Measurements from ENCODE around the gene TSHR. TPM values are rescaled to one million over a fixed set of nuclear protein-coding genes. Genes with fewer than 3 reads are reported as not detected.

The TSHR gene
- total RNA-seq, 2 experiments from 2014 or later, result 4.9 to 40.0 TPM

GRCh38 chr14:81138429-81138828 is 183.0 kb downstream of the TSHR start:
- Histone ChIP-seq H2AFZ (ENCODE audit: low read length) (no peak overlapping the region), H3K4me1 (ENCODE audit: insufficient read depth, low read length, poor library complexity, severe bottlenecking) (no peaks in the 10 kb centered on the region), H4K20me1 (ENCODE audit: insufficient read depth, low read length) (no peaks in the 10 kb centered on the region), H3K9me2 (ENCODE audit: insufficient read depth, low read length) (no peaks in the 10 kb centered on the region), H3K4me2 (ENCODE audit: low read length) (no peak overlapping the region), H3K79me2 (ENCODE audit: insufficient read depth, low read depth, low read length) (no peaks in the 10 kb centered on the region), H3K9me3 (ENCODE audit: low read length) (peaks cover 4% of the 10 kb centered on the region; the same call in 1 of the 2 replicates), H3K27ac (ENCODE audit: low read depth, low read length, poor library complexity, severe bottlenecking) (no peak overlapping the region), H3K4me3 (ENCODE audit: low read depth, low read length, poor library complexity, severe bottlenecking) (no peak overlapping the region), H3K36me3 (ENCODE audit: insufficient read depth, low read length) (no peaks in the 10 kb centered on the region)
- DNase-seq (ENCODE audit: low spot score), result no peak
- intact Hi-C loops (cut with micrococcal nuclease; ENCODE audit: unreplicated experiment), result no loop called here
- TF ChIP-seq EZH2phosphoT487 (IDR thresholded peaks at IDR 0.05; ENCODE audit: borderline replicate concordance, low read depth, low read length), result no peak
- no peak for TF ChIP-seq CTCF (conservative IDR thresholded peaks at IDR 0.05; ENCODE audit: low read length)
- ChIA-PET POLR2A (interaction anchor here (0.5 to 0.6 kb wide), 2 partner anchors 13 to 674 kb away, joined by 3 read pairs; no protein-coding TSS in a partner anchor), CTCF (ENCODE audit: unreplicated experiment) (no interaction called here)
- no TSS peak for BruUV-seq (replicated peaks)

DNA sequence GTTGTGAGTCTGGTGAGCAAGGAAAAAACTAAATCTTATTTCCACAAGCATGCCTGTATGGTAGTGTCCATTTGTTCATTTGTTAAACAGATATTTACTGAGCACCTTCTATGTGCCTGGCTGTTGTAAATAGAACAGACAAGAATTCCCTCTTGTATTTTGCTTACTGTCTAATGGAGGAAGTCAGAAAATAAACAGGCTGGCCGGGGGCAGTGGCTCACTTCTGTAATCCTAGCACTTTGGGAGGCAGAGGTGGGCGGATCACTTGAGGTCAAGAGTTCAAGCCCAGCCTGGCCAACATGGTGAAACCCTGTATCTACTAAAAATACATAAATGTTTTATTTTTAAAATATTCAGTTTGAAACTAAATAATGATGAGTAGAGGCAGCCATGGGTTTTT is 186.0 kb downstream of the TSHR start:
- Histone ChIP-seq H3K4me3 (ENCODE audit: low read depth, low read length, poor library complexity, severe bottlenecking) (no peak overlapping the region), H3K9me3 (ENCODE audit: low read length) (no peaks in the 10 kb centered on the region), H3K4me2 (ENCODE audit: low read length) (no peak overlapping the region), H3K27ac (ENCODE audit: low read depth, low read length, poor library complexity, severe bottlenecking) (no peak overlapping the region), H3K79me2 (ENCODE audit: insufficient read depth, low read depth, low read length) (no peaks in the 10 kb centered on the region), H2AFZ (ENCODE audit: low read length) (no peak overlapping the region), H3K9me2 (ENCODE audit: insufficient read depth, low read length) (no peaks in the 10 kb centered on the region), H3K36me3 (ENCODE audit: insufficient read depth, low read length) (no peaks in the 10 kb centered on the region), H3K4me1 (ENCODE audit: insufficient read depth, low read length, poor library complexity, severe bottlenecking) (peaks cover under 1% of the 10 kb centered on the region), H4K20me1 (ENCODE audit: insufficient read depth, low read length) (no peaks in the 10 kb centered on the region)
- TF ChIP-seq CTCF (conservative IDR thresholded peaks at IDR 0.05; ENCODE audit: low read length), result no peak
- no peak for TF ChIP-seq EZH2phosphoT487 (IDR thresholded peaks at IDR 0.05; ENCODE audit: borderline replicate concordance, low read depth, low read length)
- ChIA-PET POLR2A (no interaction called here), CTCF (ENCODE audit: unreplicated experiment) (interaction anchor here (0.5 kb wide), 1 partner anchor 94 kb away, joined by 3 read pairs; no protein-coding TSS in a partner anchor)
- no peak for DNase-seq (ENCODE audit: low spot score)
- intact Hi-C loops (cut with micrococcal nuclease; ENCODE audit: unreplicated experiment), result no loop called here
- BruUV-seq (replicated peaks), result no TSS peak

DNA sequence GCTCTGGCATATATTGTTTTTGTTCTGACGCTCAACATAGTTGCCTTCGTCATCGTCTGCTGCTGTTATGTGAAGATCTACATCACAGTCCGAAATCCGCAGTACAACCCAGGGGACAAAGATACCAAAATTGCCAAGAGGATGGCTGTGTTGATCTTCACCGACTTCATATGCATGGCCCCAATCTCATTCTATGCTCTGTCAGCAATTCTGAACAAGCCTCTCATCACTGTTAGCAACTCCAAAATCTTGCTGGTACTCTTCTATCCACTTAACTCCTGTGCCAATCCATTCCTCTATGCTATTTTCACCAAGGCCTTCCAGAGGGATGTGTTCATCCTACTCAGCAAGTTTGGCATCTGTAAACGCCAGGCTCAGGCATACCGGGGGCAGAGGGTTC is 188.4 kb downstream of the TSHR start:
- no peak overlapping the region for H3K27ac ChIP-seq (ENCODE audit: low read depth, low read length, poor library complexity, severe bottlenecking)
- DNase-seq (ENCODE audit: low spot score), result no peak
- H3K4me2 ChIP-seq (ENCODE audit: low read length), result no peak overlapping the region
- no peaks in the 10 kb centered on the region for H3K79me2 ChIP-seq (ENCODE audit: insufficient read depth, low read depth, low read length)
- TF ChIP-seq CTCF (conservative IDR thresholded peaks at IDR 0.05; ENCODE audit: low read length) (no peak), EZH2phosphoT487 (IDR thresholded peaks at IDR 0.05; ENCODE audit: borderline replicate concordance, low read depth, low read length) (no peak)
- peaks cover 16% of the 10 kb centered on the region for H3K4me1 ChIP-seq (ENCODE audit: insufficient read depth, low read length, poor library complexity, severe bottlenecking)
- ChIA-PET POLR2A (no interaction called here), CTCF (ENCODE audit: unreplicated experiment) (no interaction called here)
- H3K36me3 ChIP-seq (ENCODE audit: insufficient read depth, low read length), result no peaks in the 10 kb centered on the region
- no peaks in the 10 kb centered on the region for H3K9me2 ChIP-seq (ENCODE audit: insufficient read depth, low read length)
- H3K9me3 ChIP-seq (ENCODE audit: low read length), result no peaks in the 10 kb centered on the region
- no peak overlapping the region for H2AFZ ChIP-seq (ENCODE audit: low read length)
- BruUV-seq (replicated peaks), result no TSS peak
- intact Hi-C loops (cut with micrococcal nuclease; ENCODE audit: unreplicated experiment), result no loop called here
- no peak overlapping the region for H3K4me3 ChIP-seq (ENCODE audit: low read depth, low read length, poor library complexity, severe bottlenecking)
- H4K20me1 ChIP-seq (ENCODE audit: insufficient read depth, low read length), result no peaks in the 10 kb centered on the region

Data from OCI-LY7 (cell line).